ENCODE results near the gene LXN. TPM values are rescaled to one million over a fixed set of nuclear protein-coding genes. Genes with fewer than 3 reads are reported as not detected.

LXN gene
- total and polyA plus RNA-seq, 2 of the 8 experiments (the other 6 are each of a cell fraction or from before 2014, with no cell fraction given): 3.2 to 4.7 TPM

- CTCF ChIA-PET (ENCODE audit: partially characterized antibody): no interaction called here
- H3K4ac ChIP-seq (replicated peaks; ENCODE audit: insufficient read length, low read depth, low read length): no peak overlapping the region
- no peak for DNase-seq (ENCODE audit: low read depth in 1 of 2, low spot score in 2 of 2)
- H2AK5ac ChIP-seq (ENCODE audit: low read depth, low read length): no peak overlapping the region
- peaks cover 0 to 4% of the 10 kb centered on the region in 2 experiments for H4K20me1 ChIP-seq (replicated peaks in 1 of 2; ENCODE audit: control insufficient read depth in 1 of 2, insufficient read depth in 2 of 2, low read length in 2 of 2)
- H3K14ac ChIP-seq (ENCODE audit: insufficient read length): no peak overlapping the region
- 93% methylated on average over 3 of the region's 3 CpGs; no CpG with 5 or more reads in 1 of the 2 experiments for WGBS, 2 experiments (ENCODE audit: extremely low coverage in 1 of 2, insufficient coverage in 1 of 2, insufficient read length in 1 of 2, insufficient replicate concordance in 2 of 2, low coverage in 1 of 2, low lambda C conversion rate in 2 of 2, missing lambda C conversion rate in 1 of 2)
- H2BK20ac ChIP-seq (ENCODE audit: low read length): no peak overlapping the region
- H2AFZ ChIP-seq (ENCODE audit: low read length): no peak overlapping the region
- no peak overlapping the region for H4K8ac ChIP-seq (ENCODE audit: extremely low read depth, insufficient read depth, low read length)
- H3K4me3 ChIP-seq (ENCODE audit: extremely low read depth in 1 of 4, insufficient read depth in 2 of 4, low read depth in 3 of 4, low read length in 4 of 4): no peak overlapping the region
- no peaks in the 10 kb centered on the region for H3K4me1 ChIP-seq (replicated peaks in 1 of 4; ENCODE audit: control insufficient read depth in 3 of 4, insufficient read depth in 4 of 4, low read length in 3 of 4)
- H3K79me2 ChIP-seq (ENCODE audit: control insufficient read depth in 1 of 2, insufficient read depth in 2 of 2, low read length in 2 of 2): no peaks in the 10 kb centered on the region
- H3K9me3 ChIP-seq (ENCODE audit: insufficient read depth in 2 of 2, low read depth in 1 of 2, low read length in 1 of 2): no peaks in the 10 kb centered on the region
- no peak overlapping the region for H3K56ac ChIP-seq (replicated peaks; ENCODE audit: insufficient read length, low read depth, low read length)
- H3K23me2 ChIP-seq (ENCODE audit: low read depth, low read length): no peaks in the 10 kb centered on the region
- POLR2A ChIA-PET (ENCODE audit: partially characterized antibody): no interaction called here
- H3K9ac ChIP-seq (replicated peaks in 1 of 4; ENCODE audit: extremely low read depth in 1 of 4, low read depth in 3 of 4, low read length in 3 of 4): no peak overlapping the region
- H3K36me3 ChIP-seq (ENCODE audit: control insufficient read depth in 2 of 4, insufficient read depth in 4 of 4, low read length in 3 of 4): peaks cover 2 to 49% (median 14%) of the 10 kb centered on the region in 4 experiments; a peak in 7 of 8 replicates
- no peak overlapping the region for H3K27ac ChIP-seq (ENCODE audit: low read depth, low read length)
- H2BK15ac ChIP-seq (ENCODE audit: low read length): no peak overlapping the region
- TF ChIP-seq KDM5A (IDR thresholded peaks at IDR 0.05; ENCODE audit: low read length) (no peak), RBBP5 (IDR thresholded peaks at IDR 0.05; ENCODE audit: borderline replicate concordance, low read depth, low read length) (no peak), NRF1 (IDR thresholded peaks at IDR 0.05; ENCODE audit: low read depth, low read length) (no peak), TBP (IDR thresholded peaks at IDR 0.05; ENCODE audit: low read depth, low read length) (no peak), SP1 (IDR thresholded peaks at IDR 0.05; ENCODE audit: low read depth, low read length) (no peak)
- no peak overlapping the region for H4K91ac ChIP-seq (replicated peaks; ENCODE audit: insufficient read length, low read length)
- no peak overlapping the region for H4K5ac ChIP-seq (ENCODE audit: insufficient read length, low read depth, low read length)
- H3K23ac ChIP-seq (ENCODE audit: insufficient read length): no peak overlapping the region
- no peak overlapping the region for H2BK12ac ChIP-seq (ENCODE audit: low read depth, low read length)
- no peak overlapping the region for H2BK120ac ChIP-seq (replicated peaks; ENCODE audit: low read depth, low read length)
- H3K79me1 ChIP-seq (ENCODE audit: low read depth, low read length): no peaks in the 10 kb centered on the region
- FAIRE-seq: no peak
- no peak overlapping the region for H3K18ac ChIP-seq (ENCODE audit: extremely low read depth, low read length)
- H2BK5ac ChIP-seq (ENCODE audit: low read depth, low read length): no peak overlapping the region
- no peak overlapping the region for H3K4me2 ChIP-seq (ENCODE audit: insufficient read depth in 1 of 2, low read depth in 2 of 2, low read length in 2 of 2)
- H3K27me3 ChIP-seq (replicated peaks in 1 of 4; ENCODE audit: control insufficient read depth in 3 of 4, extremely low read depth in 1 of 4, insufficient read depth in 3 of 4, low read length in 3 of 4): no peaks in the 10 kb centered on the region
These were observed 6.0 kb downstream of the LXN start for GRCh38 chr3:158666416-158666815.

Data from H1 (cell line).